GM12878 (cell line): Measurements from ENCODE around the gene SEPTIN1. TPM values are rescaled to one million over a fixed set of nuclear protein-coding genes. Genes with fewer than 3 reads are reported as not detected.
A peak's percentile ranks its signal among the peaks of the same experiment; 100 is the strongest.

Source experiments
- ATAC-seq: fragments of 200-7000 bp; cut with Tn5 transposase; 3 replicates; pipeline ENCODE4 v1.9.1; 2020; ENCODE audit warnings: mild to moderate bottlenecking, moderate library complexity
- BruUV-seq: library from RNA; stranded (reverse); fragments of 400-500 nt; replicated peaks from 2 replicates; lab custom pipeline; 2021; lab: Mats Ljungman, UMichigan
- CTCF ChIA-PET: fragments of 300-600 bp; sonication (Branson Sonifier 250); formaldehyde crosslinking; extraction: SDS; loops from one replicate; lab custom pipeline; 2021; ENCODE audit warnings: inconsistent platforms; lab: Yijun Ruan, JAX
- POLR2A ChIA-PET: fragments of 350-600 bp; formaldehyde crosslinking; extraction: SDS; loops from one replicate; lab custom pipeline; 2021; ENCODE audit warnings: inconsistent platforms; lab: Charles Lee
- RAD21 ChIA-PET: fragments of 300-600 bp; sonication (Branson Sonifier 250); formaldehyde crosslinking; loops from one replicate; lab custom pipeline; 2023; ENCODE audit warnings: antibody characterized with exemption; ENCODE audit not compliant: unreplicated experiment; lab: Charles Lee
- SMC1A ChIA-PET: fragments of 300-600 bp; sonication (Branson Sonifier 250); formaldehyde crosslinking; loops from one replicate; lab custom pipeline; 2023; ENCODE audit not compliant: unreplicated experiment, uncharacterized antibody; lab: Charles Lee
- DNase-seq: peaks from one replicate; pipeline ENCODE4 v3.0.0-alpha.2; 2011; ENCODE audit warnings: low read depth, low spot score
- FAIRE-seq: peaks from 3 replicates; lab custom pipeline; 2011; peaks lifted over from hg19 to GRCh38; lab: Jason Lieb, UNC
- H2AFZ ChIP-seq: 2 replicates; pipeline ENCODE4 v1.6.0; 2011; ENCODE audit warnings: low read depth, low read length, control low read depth; ENCODE audit not compliant: control insufficient read depth
- H3K27ac ChIP-seq: 2 replicates; pipeline ENCODE4 v1.5.1; 2011; ENCODE audit warnings: control low read depth; ENCODE audit not compliant: control insufficient read depth, insufficient read depth
- H3K27me3 ChIP-seq, 2 experiments: replicated peaks in 1 of 2; 2 replicates each; pipeline versions ENCODE4 v1.6.0 to v1.6.1; 2011; ENCODE audit warnings: low read length in 1 of 2; ENCODE audit not compliant: control insufficient read depth in 2 of 2, insufficient read depth in 2 of 2
- H3K36me3 ChIP-seq, 2 experiments: 2 replicates each; pipeline ENCODE4 v1.5.1; 2011; ENCODE audit warnings: low read length in 1 of 2; ENCODE audit not compliant: control insufficient read depth in 2 of 2, insufficient read depth in 2 of 2
- H3K4me1 ChIP-seq: 2 replicates; pipeline ENCODE4 v1.6.1; 2011; ENCODE audit warnings: mild to moderate bottlenecking, low read length, moderate library complexity, mixed read lengths; ENCODE audit not compliant: control insufficient read depth, insufficient read depth
- H3K4me2 ChIP-seq: 2 replicates; pipeline ENCODE4 v1.6.0; 2011; ENCODE audit warnings: control low read depth; ENCODE audit not compliant: control insufficient read depth, insufficient read depth
- H3K4me3 ChIP-seq: fragments of 200-600 bp; sonication (generic); 2 replicates; pipeline ENCODE4 v1.5.1; 2016
- H3K79me2 ChIP-seq: 2 replicates; pipeline ENCODE4 v1.6.0; 2011; ENCODE audit warnings: low read length; ENCODE audit not compliant: control insufficient read depth, insufficient read depth
- H3K9ac ChIP-seq: 2 replicates; pipeline ENCODE4 v1.8.0; 2011; ENCODE audit warnings: low read length, control low read depth, mixed read lengths; ENCODE audit not compliant: control insufficient read depth, insufficient read depth
- H3K9me3 ChIP-seq: replicated peaks from 3 replicates; pipeline ENCODE4 v1.5.1; 2011; ENCODE audit warnings: mild to moderate bottlenecking, low read length; ENCODE audit not compliant: control insufficient read depth, insufficient read depth
- H4K20me1 ChIP-seq: 2 replicates; pipeline ENCODE4 v1.6.0; 2011; ENCODE audit not compliant: control insufficient read depth, insufficient read depth
- CBFB ChIP-seq: IDR thresholded peaks from 2 replicates; pipeline ENCODE4 v1.6.1; 2016; ENCODE audit warnings: antibody characterized with exemption, low read depth
- CREM ChIP-seq: IDR thresholded peaks from 2 replicates; pipeline ENCODE4 v1.6.1; 2014; ENCODE audit warnings: antibody characterized with exemption, low read depth
- NFYA ChIP-seq: IDR thresholded peaks from 2 replicates; pipeline ENCODE4 v1.6.1; 2011; ENCODE audit warnings: low read depth, mild to moderate bottlenecking, low read length, improper control_type of control experiment, borderline replicate concordance
- POLR2AphosphoS5 ChIP-seq: IDR thresholded peaks from 2 replicates; pipeline ENCODE4 v1.6.1; 2011; ENCODE audit warnings: mild to moderate bottlenecking, low read length, inconsistent platforms
- RBBP5 ChIP-seq: fragments of 200-600 bp; sonication (generic); conservative IDR thresholded peaks from 2 replicates; pipeline ENCODE4 v1.6.1; 2016
- RELA ChIP-seq: fragments of 450-650 bp; IDR thresholded peaks from 2 replicates; pipeline ENCODE4 v1.8.0; 2014; ENCODE audit warnings: borderline replicate concordance; ENCODE audit not compliant: partially characterized antibody
- SMARCA5 ChIP-seq: fragments of 450-650 bp; IDR thresholded peaks from 2 replicates; pipeline ENCODE4 v1.6.1; 2017; ENCODE audit warnings: mild to moderate bottlenecking
- SPI1 ChIP-seq: IDR thresholded peaks from 2 replicates; pipeline ENCODE4 v1.6.1; 2011; ENCODE audit warnings: low read depth, mild to moderate bottlenecking, low read length, moderate library complexity, borderline replicate concordance; ENCODE audit not compliant: insufficient read depth
- SREBF2 ChIP-seq: IDR thresholded peaks from 2 replicates; pipeline ENCODE4 v1.6.1; 2012; ENCODE audit warnings: mild to moderate bottlenecking, low read length
- TARDBP ChIP-seq: IDR thresholded peaks from 2 replicates; pipeline ENCODE4 v1.6.1; 2016; ENCODE audit warnings: borderline replicate concordance
- YBX1 ChIP-seq: fragments of 450-650 bp; IDR thresholded peaks from 2 replicates; pipeline ENCODE4 v1.6.1; 2016; ENCODE audit warnings: antibody characterized with exemption
- YY1 ChIP-seq: IDR thresholded peaks from 2 replicates; pipeline ENCODE4 v1.6.1; 2011; ENCODE audit warnings: low read depth, mild to moderate bottlenecking, low read length
- ZBED1 ChIP-seq: IDR thresholded peaks from 2 replicates; pipeline ENCODE4 v1.6.1; 2016; ENCODE audit warnings: borderline replicate concordance
- ZSCAN29 ChIP-seq: fragments of 450-650 bp; IDR thresholded peaks from 2 replicates; pipeline ENCODE4 v1.6.1; 2017; ENCODE audit warnings: mild to moderate bottlenecking, moderate library complexity
- whole genome bisulfite sequencing: methylation state at CpG from one replicate; pipeline ENCODE4 v1.1.6; 2016; ENCODE audit warnings: low lambda C conversion rate; ENCODE audit not compliant: insufficient replicate concordance, insufficient coverage; ENCODE audit errors: missing lambda C conversion rate; 5-methylcytosine and 5-hydroxymethylcytosine counted together
- in situ Hi-C: fragments of 300-500 bp; cut with MboI; formaldehyde crosslinking; loops from 9 replicates; pipeline ENCODE4 v1.14.3; 2018; ENCODE audit warnings: mixed read lengths
- intact Hi-C: fragments of 100-400 bp; cut with micrococcal nuclease; formaldehyde crosslinking; loops from one replicate; pipeline ENCODE4 v1.14.2; 2022; ENCODE audit not compliant: unreplicated experiment
- polyA plus RNA-seq, 11 experiments: library from polyadenylated mRNA; depleted of rRNA in 4 of 11; unstranded in 6 of 11; stranded (reverse) in 5 of 11; fragments of >200 nt; fragmentation: Nextera tagmentation in 4 of 11; fragmentation: Illumina TruSeq in 1 of 11; extraction: Ambion mirVana in 4 of 11; extraction: Trizol in 1 of 11; gene quantifications; 1 replicate in 1 of 11; 2 replicates in 10 of 11; pipeline versions ENCODE4 v1.2.1 to v1.2.3, GENCODE V29; 2011 to 2016; ENCODE audit warnings: inconsistent platforms in 2 of 11, missing spikeins in 2 of 11, low read depth in 1 of 11
- total RNA-seq, 4 experiments: library from RNA; depleted of rRNA in 3 of 4; stranded (reverse); fragments of >200 nt in 3 of 4; fragmentation: Illumina TruSeq in 1 of 4; extraction: Trizol in 1 of 4; gene quantifications; 2 replicates each; pipeline versions ENCODE4 v1.2.1 to v1.2.3, GENCODE V29; 2013 to 2021

The SEPTIN1 gene
- total and polyA plus RNA-seq, 10 of the 15 experiments (the other 5 are each of a cell fraction or from before 2014, with no cell fraction given): 2.8 to 153 (median 94.1) TPM

- peak overlapping the region; percentile 76 for H3K4me3 ChIP-seq
- peaks cover 5% of the 10 kb centered on the region for H3K79me2 ChIP-seq
- ChIA-PET SMC1A (interaction anchor here (1.1 to 2.2 kb wide), 4 partner anchors 9 to 29 kb away, joined by 3 to 6 read pairs (median 4); partner anchors contain the start of genes SEPTIN1 and TBC1D10B), RAD21 (interaction anchor here (1.3 to 2.4 kb wide), 4 partner anchors 9 to 28 kb away, joined by 4 to 10 read pairs (median 8); partner anchors contain the start of gene SEPTIN1), CTCF (interaction anchor here (1.2 to 1.8 kb wide), 4 partner anchors 9 to 294 kb away, joined by 3 to 6 read pairs (median 3); partner anchors contain the start of gene ZNF771), POLR2A (interaction anchor here (0.6 to 2.1 kb wide), 2 partner anchors 10 to 167 kb away, joined by 3 to 5 read pairs; no protein-coding TSS in a partner anchor)
- intact Hi-C loops: no loop called here
- in situ Hi-C loops: no loop called here
- peak overlapping the region; percentile 83 for H2AFZ ChIP-seq
- DNase-seq (no peak), FAIRE-seq (no peak), ATAC-seq (no peak)
- no peak for TF ChIP-seq CREM
- TF ChIP-seq SMARCA5: 0 out of 2 replicates have a peak, but pooled peaks have one; percentile 37
- H3K27ac ChIP-seq: no peak overlapping the region
- no peaks in the 10 kb centered on the region for H4K20me1 ChIP-seq
- WGBS: 25% methylated on average over 12 of the region's 12 CpGs
- H3K9ac ChIP-seq: peak overlapping the region; percentile 78; the same call in 1 of the 2 replicates
- peaks cover 0 to 2% of the 10 kb centered on the region in 2 experiments; a peak in 3 of 4 replicates for H3K36me3 ChIP-seq
- BruUV-seq: no TSS peak
- H3K4me1 ChIP-seq: peaks cover 13% of the 10 kb centered on the region
- H3K4me2 ChIP-seq: peak overlapping the region; percentile 85
- no peaks in the 10 kb centered on the region for H3K9me3 ChIP-seq
- H3K27me3 ChIP-seq: no peaks in the 10 kb centered on the region; a peak in 1 of 4 replicates
These were observed 17.2 kb upstream of the SEPTIN1 start for GRCh38 chr16:30399435-30400186.

- ChIA-PET POLR2A (no interaction called here), RAD21 (interaction anchor here (1.3 to 2.4 kb wide), 4 partner anchors 10 to 27 kb away, joined by 4 to 10 read pairs (median 8); partner anchors contain the start of gene SEPTIN1), CTCF (interaction anchor here (1.1 to 1.8 kb wide), 4 partner anchors 9 to 295 kb away, joined by 3 to 6 read pairs (median 4); partner anchors contain the start of gene ZNF771), SMC1A (interaction anchor here (1.1 to 2.2 kb wide), 5 partner anchors 10 to 28 kb away, joined by 3 to 6 read pairs (median 4); partner anchors contain the start of genes SEPTIN1 and TBC1D10B)
- FAIRE-seq (no peak), DNase-seq (no peak), ATAC-seq (no peak)
- Histone ChIP-seq H3K27me3 (no peaks in the 10 kb centered on the region; a peak in 1 of 4 replicates), H3K27ac (no peak overlapping the region), H3K4me3 (no peak overlapping the region), H4K20me1 (no peaks in the 10 kb centered on the region), H3K9me3 (no peaks in the 10 kb centered on the region), H2AFZ (no peak overlapping the region), H3K4me1 (peaks cover 13% of the 10 kb centered on the region), H3K79me2 (peaks cover 5% of the 10 kb centered on the region), H3K9ac (no peak overlapping the region), H3K4me2 (no peak overlapping the region), H3K36me3 (peaks cover 0 to 2% of the 10 kb centered on the region in 2 experiments; a peak in 3 of 4 replicates)
- WGBS: 73% methylated on average over 23 of the region's 23 CpGs
- BruUV-seq: no TSS peak
- in situ Hi-C loops (no loop called here), intact Hi-C loops (no loop called here)
- no peak for TF ChIP-seq CBFB
- no peak for TF ChIP-seq POLR2AphosphoS5
- no peak for TF ChIP-seq TARDBP
- TF ChIP-seq NFYA: no peak
- TF ChIP-seq SREBF2: no peak
- no peak for TF ChIP-seq ZBED1
- no peak for TF ChIP-seq SPI1
- no peak for TF ChIP-seq YBX1
- TF ChIP-seq RBBP5: no peak
- no peak for TF ChIP-seq YY1
- no peak for TF ChIP-seq RELA
- TF ChIP-seq ZSCAN29: no peak
These were observed 16.5 kb upstream of the SEPTIN1 start for GRCh38 chr16:30398661-30399434.
